NCI-H1694 treated with DMSO at 0.1 percent for 48 hours (cell line): Measurements from ENCODE around the gene PCDH15.
"Not testable (repeated sequence)": the region's sequence is repeated elsewhere in the genome, so short reads cannot be mapped to it uniquely, and the experiment has no call there.

Experiments
- DNase-seq: peaks from one replicate; lab custom pipeline; 2025; lab: John Stamatoyannopoulos, UW

Gene PCDH15

GRCh38 chr10:54554028-54554427 lies 247.0 kb downstream of the PCDH15 start:
- DNase-seq: no peak

GRCh38 chr10:54550016-54550415 lies 251.0 kb downstream of the PCDH15 start:
- no peak for DNase-seq

GRCh38 chr10:54531296-54531695 lies 269.7 kb downstream of the PCDH15 start:
- DNase-seq: no peak

GRCh38 chr10:54530299-54530698 lies 270.7 kb downstream of the PCDH15 start:
- no peak for DNase-seq

GRCh38 chr10:54525816-54526215 lies 275.2 kb downstream of the PCDH15 start:
- DNase-seq: no peak

GRCh38 chr10:54515244-54515643 lies 285.8 kb downstream of the PCDH15 start:
- DNase-seq: not testable (repeated sequence)

- DNase-seq: no peak
These were observed 297.2 kb downstream of the PCDH15 start for GRCh38 chr10:54503863-54504262.

GRCh38 chr10:54501929-54502328 lies 299.1 kb downstream of the PCDH15 start:
- no peak for DNase-seq

GRCh38 chr10:54496852-54497251 lies 304.2 kb downstream of the PCDH15 start:
- no peak for DNase-seq

- DNase-seq: no peak
These were observed 313.3 kb downstream of the PCDH15 start for GRCh38 chr10:54487743-54488142.

- DNase-seq: no peak
These were observed 315.1 kb downstream of the PCDH15 start for GRCh38 chr10:54485971-54486370.

GRCh38 chr10:54484186-54484585 lies 316.8 kb downstream of the PCDH15 start:
- no peak for DNase-seq

- DNase-seq: no peak
These were observed 322.4 kb downstream of the PCDH15 start for GRCh38 chr10:54478601-54479000.

- no peak for DNase-seq
These were observed 323.3 kb downstream of the PCDH15 start for GRCh38 chr10:54477738-54478137.

- DNase-seq: no peak
These were observed 330.8 kb downstream of the PCDH15 start for GRCh38 chr10:54470324-54470631.

GRCh38 chr10:54469587-54470323 lies 331.3 kb downstream of the PCDH15 start:
- no peak for DNase-seq

GRCh38 chr10:54454271-54454670 lies 346.8 kb downstream of the PCDH15 start:
- DNase-seq: no peak

- DNase-seq: no peak
These were observed 352.0 kb downstream of the PCDH15 start for GRCh38 chr10:54449056-54449455.

- DNase-seq: no peak
These were observed 356.9 kb downstream of the PCDH15 start for GRCh38 chr10:54444170-54444569.

- DNase-seq: no peak
These were observed 359.8 kb downstream of the PCDH15 start for GRCh38 chr10:54441275-54441674.

GRCh38 chr10:54434782-54435181 lies 366.2 kb downstream of the PCDH15 start:
- no peak for DNase-seq

- no peak for DNase-seq
These were observed 385.5 kb downstream of the PCDH15 start for GRCh38 chr10:54415483-54415882.

GRCh38 chr10:54402576-54402975 lies 398.5 kb downstream of the PCDH15 start:
- DNase-seq: no peak

GRCh38 chr10:54396031-54396430 lies 405.0 kb downstream of the PCDH15 start:
- no peak for DNase-seq
